AG04450 (cell line): ENCODE results near the gene PRRX1. TPM values are rescaled to one million over a fixed set of nuclear protein-coding genes. Genes with fewer than 3 reads are reported as not detected.

Experiments used
- CTCF ChIA-PET: fragments of 300-600, 350-600 bp; formaldehyde crosslinking; extraction: SDS; loops from one replicate; lab custom pipeline; 2022; ENCODE audit warnings: antibody characterized with exemption, inconsistent platforms; lab: Charles Lee
- POLR2A ChIA-PET: fragments of 350-600 bp; formaldehyde crosslinking; extraction: SDS; loops from one replicate; lab custom pipeline; 2021; ENCODE audit warnings: antibody characterized with exemption, inconsistent platforms; lab: Yijun Ruan, JAX
- DNase-seq: peaks from one replicate; pipeline ENCODE4 v3.0.0-alpha.2; 2011; ENCODE audit warnings: low read depth, low spot score
- H3K27ac ChIP-seq: one replicate; pipeline ENCODE4 v1.5.1; 2012; ENCODE audit warnings: low read depth, low read length, control low read depth
- H3K27me3 ChIP-seq: one replicate; pipeline ENCODE4 v1.6.0; 2012; ENCODE audit warnings: low read length; ENCODE audit not compliant: control insufficient read depth, insufficient read depth
- H3K4me3 ChIP-seq: 2 replicates; pipeline ENCODE4 v1.5.1; 2011; ENCODE audit warnings: mild to moderate bottlenecking, low read depth, low read length, control low read depth
- H3K9me3 ChIP-seq: 2 replicates; pipeline ENCODE4 v1.5.1; 2012; ENCODE audit warnings: low read length; ENCODE audit not compliant: control insufficient read depth, insufficient read depth
- CTCF ChIP-seq: IDR thresholded peaks from 2 replicates; pipeline ENCODE4 v1.5.1; 2011; ENCODE audit warnings: low read depth, low read length, control low read depth, inconsistent platforms
- polyA plus RNA-seq: library from polyadenylated mRNA; depleted of rRNA; stranded (reverse); fragments of >200 nt; gene quantifications from 2 replicates; pipeline ENCODE4 v1.2.3, GENCODE V29; 2011

The PRRX1 gene
- polyA plus RNA-seq, 1 experiment: 107 TPM

GRCh38 chr1:170694172-170694926 lies 30.4 kb downstream of the PRRX1 start:
- DNase-seq: no peak
- no peak overlapping the region for H3K27ac ChIP-seq
- H3K27me3 ChIP-seq: no peaks in the 10 kb centered on the region
- TF ChIP-seq CTCF: no peak
- POLR2A ChIA-PET: interaction anchor here (1.1 kb wide), 1 partner anchor 36 kb away, joined by 3 read pairs; no protein-coding TSS in a partner anchor
- CTCF ChIA-PET: interaction anchor here (1.4 to 1.6 kb wide), 2 partner anchors 10 to 339 kb away, joined by 3 read pairs; no protein-coding TSS in a partner anchor
- H3K4me3 ChIP-seq: no peak overlapping the region
- H3K9me3 ChIP-seq: no peaks in the 10 kb centered on the region

- ChIA-PET POLR2A (interaction anchor here (0.6 kb wide), 1 partner anchor 21 kb away, joined by 3 read pairs; no protein-coding TSS in a partner anchor), CTCF (no interaction called here)
- H3K4me3 ChIP-seq: no peak overlapping the region
- no peak for DNase-seq
- H3K27me3 ChIP-seq: no peaks in the 10 kb centered on the region
- no peaks in the 10 kb centered on the region for H3K9me3 ChIP-seq
- TF ChIP-seq CTCF: no peak
- no peak overlapping the region for H3K27ac ChIP-seq
Observed at GRCh38 chr1:170695955-170696590, 32.1 kb downstream of the PRRX1 start.

DNA sequence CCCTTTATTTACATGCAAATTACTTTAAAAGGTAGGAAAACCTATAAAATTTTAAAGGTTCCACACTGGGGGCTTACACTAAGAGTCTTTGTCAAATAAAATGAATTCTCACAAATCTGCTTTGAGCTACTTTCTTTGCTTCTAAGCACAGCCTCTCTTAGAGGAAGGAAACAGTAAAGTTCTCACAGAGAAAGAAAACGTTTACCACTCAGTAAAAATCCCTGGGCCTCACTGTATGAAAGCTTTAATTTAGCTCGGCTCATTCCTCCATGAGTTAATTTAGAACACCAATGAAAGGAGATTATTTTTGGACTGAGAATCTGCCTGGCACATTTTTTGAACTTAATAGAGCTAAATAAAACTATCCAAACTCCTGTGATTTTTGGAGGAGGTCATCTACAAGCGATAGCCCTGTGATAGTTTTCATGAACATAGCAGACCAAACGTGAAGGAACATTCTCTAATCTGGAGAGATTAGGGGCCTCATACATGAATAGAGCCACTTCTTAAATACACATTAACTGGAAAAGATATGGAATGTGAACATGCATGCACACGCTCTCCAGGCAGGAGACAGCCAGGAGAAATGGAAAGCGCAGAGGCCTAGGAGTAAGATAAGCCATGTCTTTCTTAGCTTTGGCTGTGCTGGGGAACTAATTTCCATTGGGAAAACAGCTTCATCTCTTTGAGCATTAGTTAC lies 32.8 kb downstream of the PRRX1 start:
- Histone ChIP-seq H3K9me3 (no peaks in the 10 kb centered on the region), H3K4me3 (no peak overlapping the region), H3K27ac (no peak overlapping the region), H3K27me3 (no peaks in the 10 kb centered on the region)
- no peak for TF ChIP-seq CTCF
- CTCF ChIA-PET: no interaction called here
- DNase-seq: no peak
- POLR2A ChIA-PET: interaction anchor here (0.6 kb wide), 1 partner anchor 22 kb away, joined by 3 read pairs; no protein-coding TSS in a partner anchor

DNA sequence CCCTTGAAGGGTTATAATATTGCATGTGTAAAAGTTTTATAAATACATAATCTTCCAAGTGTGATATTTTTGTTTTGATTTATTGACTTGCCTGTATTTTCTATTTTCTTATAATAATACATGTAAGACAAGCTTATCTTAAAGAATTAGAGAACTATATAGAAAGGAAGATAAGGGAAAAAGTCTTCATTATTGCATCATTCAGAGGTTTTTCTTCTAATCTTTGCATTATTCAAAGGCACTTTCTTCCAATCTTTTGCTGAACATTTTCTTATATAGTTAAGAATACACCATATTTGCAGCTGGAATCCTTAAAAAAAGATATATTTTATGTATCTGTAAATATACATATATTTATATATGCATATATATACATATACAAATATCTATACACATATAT lies 33.4 kb downstream of the PRRX1 start:
- TF ChIP-seq CTCF: no peak
- DNase-seq: no peak
- ChIA-PET POLR2A (no interaction called here), CTCF (no interaction called here)
- Histone ChIP-seq H3K4me3 (no peak overlapping the region), H3K27ac (no peak overlapping the region), H3K27me3 (no peaks in the 10 kb centered on the region), H3K9me3 (no peaks in the 10 kb centered on the region)
